GM21717 (cell line): Measurements from ENCODE around the gene ALOXE3.
"Not testable (repeated sequence)": the region's sequence is repeated elsewhere in the genome, so short reads cannot be mapped to it uniquely, and the experiment has no call there.

Source experiments
- ATAC-seq: cut with Tn5 transposase; IDR thresholded peaks from one replicate; pipeline ENCODE4 v1.9.1; 2021; ENCODE audit warnings: mild to moderate bottlenecking, moderate library complexity; ENCODE audit not compliant: unreplicated experiment

ALOXE3 gene

DNA sequence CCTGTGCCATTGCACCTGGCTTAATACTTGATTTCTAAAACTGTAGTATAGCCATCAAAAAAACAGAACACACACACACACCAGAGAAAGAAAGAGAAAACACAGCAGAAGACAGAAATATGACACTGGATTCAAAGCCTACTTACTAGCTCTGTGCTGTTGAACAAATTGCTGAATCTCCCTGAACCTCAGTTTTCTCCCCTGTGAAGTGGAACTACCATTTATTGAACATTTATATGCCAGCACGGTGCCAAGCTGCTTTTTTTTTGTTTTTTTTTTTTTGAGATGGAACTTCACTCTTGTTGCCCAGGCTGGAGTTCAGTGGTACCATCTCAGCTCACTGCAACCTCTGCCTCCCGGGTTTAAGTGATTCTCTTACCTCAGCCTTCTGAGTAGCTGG, 17.6 kb downstream of the ALOXE3 start:
- no peak for ATAC-seq

DNA sequence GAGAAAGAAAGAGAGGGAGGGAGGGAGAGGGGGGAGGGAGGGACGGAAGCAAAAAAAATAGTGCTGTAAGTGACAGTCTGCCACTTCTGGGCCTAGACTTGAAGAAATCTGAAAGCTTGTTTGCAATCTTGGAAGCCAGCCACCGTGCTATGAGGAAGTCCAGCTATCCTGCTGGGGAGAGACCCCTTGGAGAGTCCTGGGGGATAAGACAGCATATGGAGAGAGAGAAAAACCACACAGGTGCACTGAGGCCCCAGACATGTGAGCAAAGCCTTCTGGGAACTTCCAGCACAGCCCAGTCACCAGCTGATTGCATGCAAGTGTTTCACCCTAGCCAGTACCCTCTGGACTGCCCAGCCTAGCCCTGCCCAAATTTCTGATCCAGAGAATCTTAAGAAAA, 18.2 kb downstream of the ALOXE3 start:
- ATAC-seq: no peak

DNA sequence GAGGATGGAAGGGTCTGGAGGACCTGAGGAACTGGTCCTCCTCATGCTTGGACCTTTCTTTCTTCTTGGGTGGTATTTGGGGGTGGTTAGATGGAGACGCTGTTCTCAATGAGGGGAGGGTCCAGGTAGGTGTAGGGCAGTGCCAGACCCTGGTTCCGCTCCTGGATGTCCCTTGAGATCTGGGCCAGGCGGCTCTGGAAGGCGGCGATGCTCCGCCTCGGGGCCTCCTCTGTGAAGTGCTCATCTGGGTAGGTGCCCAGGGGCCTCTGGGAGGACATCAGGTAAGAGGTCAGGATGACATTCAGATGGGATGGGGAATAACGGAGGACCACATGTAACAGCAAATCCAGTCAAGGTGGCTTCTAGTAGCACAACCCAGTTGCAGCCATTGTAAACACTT, 21.8 kb downstream of the ALOXE3 start:
- no peak for ATAC-seq

DNA sequence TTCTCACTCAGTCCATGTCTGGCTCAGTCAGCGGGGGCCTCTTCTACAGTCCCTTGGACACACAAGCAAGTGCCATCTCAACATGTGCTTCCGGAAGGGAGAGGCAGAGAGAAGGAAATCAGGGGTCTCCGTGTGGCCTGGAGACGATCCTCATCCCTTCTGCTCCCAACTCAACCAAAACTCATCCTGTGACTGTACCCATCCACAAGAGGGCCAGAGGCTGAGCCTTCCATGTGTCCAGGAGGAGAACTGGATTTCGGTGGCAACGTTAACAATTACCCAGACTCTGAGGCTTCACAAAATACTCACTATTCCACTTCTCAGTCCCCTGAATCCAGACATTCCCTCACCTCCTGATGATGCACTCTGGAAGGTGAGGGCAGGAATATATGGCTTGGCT, 23.0 kb downstream of the ALOXE3 start:
- ATAC-seq: no peak

DNA sequence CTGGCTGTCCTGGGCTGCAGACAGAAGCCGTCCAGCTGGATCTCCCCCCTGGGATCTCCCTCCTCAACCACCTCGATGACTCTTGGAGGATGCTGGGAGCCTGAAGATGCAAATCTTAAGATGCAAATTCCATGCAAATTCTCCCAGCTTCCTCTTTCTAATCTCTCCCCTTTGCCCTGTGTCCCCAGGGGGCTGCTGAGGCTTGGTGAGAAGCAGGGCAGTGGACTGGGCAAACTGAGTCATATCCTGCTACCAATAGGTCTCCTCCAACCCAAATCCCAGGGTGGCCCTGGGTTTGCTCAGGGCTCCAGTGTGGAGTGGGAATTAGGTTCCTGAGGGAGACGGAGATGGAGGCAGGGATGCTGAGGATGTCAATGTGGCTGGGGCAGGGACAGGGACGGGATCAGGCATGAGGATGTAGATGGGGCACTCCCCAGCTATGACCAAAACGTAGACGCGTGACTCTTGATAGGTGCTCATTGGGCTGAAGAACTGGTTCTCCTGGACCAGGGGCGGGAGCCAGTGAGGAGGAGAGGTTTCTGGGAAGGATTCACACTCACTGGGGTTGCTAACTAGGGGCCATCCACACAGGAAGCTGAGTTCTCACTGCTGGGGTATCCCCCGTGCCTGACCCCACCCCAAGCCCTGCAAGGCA, 27.2 kb downstream of the ALOXE3 start:
- ATAC-seq: no peak

DNA sequence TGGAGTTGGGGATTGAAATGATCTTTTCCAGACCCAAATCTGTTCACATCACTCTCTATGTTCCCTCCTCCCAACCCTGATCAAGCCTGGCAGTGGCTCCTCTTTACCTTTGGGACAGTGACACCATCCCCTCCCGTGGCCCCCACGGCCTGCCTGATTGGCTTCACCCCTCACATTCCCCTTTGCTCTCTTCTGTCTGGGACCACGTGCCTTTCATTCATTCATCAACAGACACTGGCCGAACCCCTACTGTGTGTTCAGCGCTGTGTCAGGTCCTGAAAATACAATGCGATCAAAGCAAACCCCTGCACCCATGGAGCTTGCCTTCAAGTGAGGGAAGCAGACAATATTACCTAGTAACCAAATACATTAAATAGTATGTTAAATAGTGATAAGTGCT, 28.6 kb downstream of the ALOXE3 start:
- no peak for ATAC-seq

DNA sequence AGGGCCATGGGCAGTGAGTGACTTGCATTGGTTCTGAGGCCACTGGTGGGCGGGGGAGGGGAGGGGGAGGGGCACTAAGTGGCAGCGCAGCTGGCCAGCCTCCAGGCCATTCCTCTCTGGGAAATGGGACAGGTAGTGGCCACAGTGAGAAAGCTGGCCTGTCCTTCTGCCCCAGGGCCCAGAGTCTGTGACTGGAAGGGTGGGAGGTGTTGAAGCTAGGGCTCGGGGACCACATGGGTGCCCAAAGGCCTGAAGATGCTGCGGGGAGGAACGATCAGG, 30.4 kb downstream of the ALOXE3 start:
- no peak for ATAC-seq

DNA sequence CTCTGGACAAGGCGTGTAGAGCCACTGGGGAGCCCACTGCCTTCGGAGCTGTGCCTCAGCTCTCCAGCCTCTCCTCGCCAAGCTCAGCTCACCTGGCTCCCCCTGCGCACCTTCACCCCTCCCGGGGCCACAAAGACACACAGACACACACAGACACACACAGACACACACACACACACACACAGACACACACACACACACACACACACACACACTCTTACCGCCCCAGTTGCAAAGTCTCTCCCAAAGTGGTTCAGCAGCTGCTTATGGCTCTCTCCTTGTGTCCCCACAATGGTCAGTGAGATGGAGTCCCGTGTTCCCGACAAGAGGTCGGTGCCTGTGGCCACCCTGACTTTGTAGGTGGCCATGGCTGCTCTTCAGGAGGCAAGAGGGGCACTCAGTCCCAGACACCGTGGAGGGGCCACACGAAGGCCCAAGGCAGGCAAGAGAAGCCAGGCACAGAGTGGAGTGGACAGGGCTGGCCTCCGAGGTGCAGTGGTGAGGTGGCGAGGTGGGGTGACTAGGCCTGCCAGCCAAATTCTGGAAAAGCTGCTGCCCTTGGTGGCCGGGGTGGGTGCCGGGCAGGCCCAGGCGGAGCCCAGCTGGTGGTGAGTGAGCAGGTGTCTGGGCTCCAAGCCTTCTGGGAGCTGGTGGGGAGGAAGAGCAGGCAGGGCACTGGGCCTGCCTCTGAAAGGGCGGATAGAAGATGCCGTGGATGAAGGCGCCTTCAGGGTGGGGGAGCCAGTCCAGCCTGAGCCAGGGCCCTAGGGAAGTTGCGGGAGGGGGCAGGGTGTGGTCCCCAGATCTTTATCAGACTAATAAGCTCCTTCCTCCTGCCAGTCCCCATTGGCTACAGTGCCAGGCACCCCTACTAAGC, 31.0 kb downstream of the ALOXE3 start, which contains the start of gene ALOX12B:
ALOX12B (minus strand) TSS at position 642 of the 877 bp plus-strand sequence; CDS start at position 368, 274 bp downstream.
- ATAC-seq: no peak

DNA sequence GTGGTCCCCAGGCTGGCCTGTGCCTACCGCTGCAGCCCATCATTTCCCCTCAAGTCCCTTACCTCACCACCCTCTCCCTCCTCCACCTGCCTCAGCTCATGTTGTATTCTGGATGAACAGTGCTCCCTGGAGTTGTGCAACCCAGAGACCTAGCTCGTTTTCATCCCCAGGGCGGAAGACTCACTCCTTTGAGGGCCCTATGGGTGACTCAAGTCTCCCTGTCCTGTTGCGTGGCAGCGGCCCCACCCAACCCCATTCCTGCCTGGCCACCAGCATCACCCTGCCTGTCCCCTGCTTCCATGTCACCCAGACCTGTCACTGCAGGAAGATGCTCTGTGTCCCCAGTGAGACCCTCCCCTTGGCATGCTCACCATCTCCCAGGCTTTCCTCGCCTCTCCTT, 34.1 kb downstream of the ALOXE3 start:
- no peak for ATAC-seq

DNA sequence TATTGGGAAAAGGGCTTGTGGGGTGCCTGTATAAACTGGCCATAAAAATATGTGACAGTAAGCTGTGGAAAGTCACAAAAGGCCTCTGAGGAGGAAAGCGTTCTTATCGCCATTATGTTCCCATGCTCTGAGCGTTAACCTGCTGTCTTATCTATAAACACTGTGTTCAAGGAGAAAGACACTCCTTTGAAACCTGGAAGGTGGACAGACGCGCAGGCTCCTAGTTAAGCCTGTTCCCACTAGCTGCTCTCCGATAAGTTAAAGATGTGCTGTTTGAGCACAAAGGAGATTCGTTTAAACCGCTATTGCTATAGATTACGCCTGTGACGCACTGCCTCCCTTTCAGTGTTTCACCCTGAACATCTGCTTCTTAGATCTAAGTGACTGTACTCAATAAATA, 36.0 kb downstream of the ALOXE3 start:
- ATAC-seq: no peak

DNA sequence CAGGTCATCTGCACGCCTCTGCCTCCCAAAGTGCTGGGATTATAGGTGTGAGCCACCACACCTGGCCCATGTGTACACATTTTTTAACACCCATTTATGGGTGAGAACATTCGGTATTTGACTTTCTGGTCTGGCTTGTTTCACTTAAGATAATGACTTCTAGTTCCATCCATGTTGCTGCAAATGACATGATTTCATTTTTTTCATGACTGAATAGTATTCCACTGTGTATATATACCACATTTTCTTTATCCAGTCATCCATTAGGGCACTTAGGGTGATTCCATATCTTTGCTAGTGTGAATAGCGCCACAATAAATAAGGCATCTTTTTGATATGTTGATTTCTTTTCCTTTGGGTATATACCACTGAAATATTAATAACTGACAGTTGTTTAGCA, 36.4 kb downstream of the ALOXE3 start:
- no peak for ATAC-seq

DNA sequence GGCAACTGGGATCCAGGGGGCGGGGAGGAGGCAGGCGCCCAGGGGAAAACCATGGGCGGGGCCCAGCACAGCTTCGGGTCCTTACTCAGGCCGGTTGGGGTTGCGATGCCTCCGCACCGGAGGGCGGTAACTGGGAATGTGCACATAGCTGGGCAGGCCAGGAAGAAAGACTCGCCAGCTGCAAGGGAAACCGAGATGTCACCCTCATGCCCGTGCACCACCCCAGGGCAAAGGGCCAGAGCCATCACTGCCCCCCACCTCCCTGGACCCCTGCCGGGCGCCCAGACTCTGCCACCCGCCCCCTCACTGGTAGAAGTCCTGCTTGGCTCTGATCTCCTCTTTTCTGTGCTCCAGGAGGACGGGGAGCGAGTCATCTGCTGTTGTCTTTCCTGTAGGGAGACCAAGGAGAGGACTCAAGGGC, 37.5 kb downstream of the ALOXE3 start:
- ATAC-seq: no peak

DNA sequence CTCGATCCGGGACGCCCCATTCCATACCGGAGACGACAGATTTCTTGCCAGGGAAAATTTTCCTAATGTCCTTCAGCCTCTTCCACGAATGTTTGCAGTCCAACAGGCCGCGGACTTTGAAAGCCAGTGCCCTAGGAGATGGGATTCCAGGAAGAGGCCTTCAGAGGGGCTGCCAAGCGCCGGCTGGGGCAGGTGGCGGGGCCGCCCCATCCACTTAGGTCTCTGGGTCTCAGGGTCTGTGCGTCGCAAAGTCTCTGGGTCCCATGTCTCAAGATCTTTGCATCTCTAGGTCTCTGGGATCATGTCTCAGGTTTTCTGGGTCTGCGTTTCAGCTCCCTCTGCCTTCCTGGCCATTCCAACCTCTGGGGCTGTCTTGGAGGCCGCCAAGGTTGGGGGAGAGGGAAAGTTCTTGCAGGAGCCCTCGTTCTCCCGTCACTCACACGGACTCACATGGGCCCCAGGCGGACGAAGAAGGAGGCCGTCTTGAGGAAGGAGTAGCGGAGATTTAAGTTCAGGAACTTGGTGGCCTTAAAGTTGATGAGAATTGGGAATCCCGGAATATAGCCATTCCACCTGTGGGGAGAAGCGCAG, 38.0 kb downstream of the ALOXE3 start:
- no peak for ATAC-seq

DNA sequence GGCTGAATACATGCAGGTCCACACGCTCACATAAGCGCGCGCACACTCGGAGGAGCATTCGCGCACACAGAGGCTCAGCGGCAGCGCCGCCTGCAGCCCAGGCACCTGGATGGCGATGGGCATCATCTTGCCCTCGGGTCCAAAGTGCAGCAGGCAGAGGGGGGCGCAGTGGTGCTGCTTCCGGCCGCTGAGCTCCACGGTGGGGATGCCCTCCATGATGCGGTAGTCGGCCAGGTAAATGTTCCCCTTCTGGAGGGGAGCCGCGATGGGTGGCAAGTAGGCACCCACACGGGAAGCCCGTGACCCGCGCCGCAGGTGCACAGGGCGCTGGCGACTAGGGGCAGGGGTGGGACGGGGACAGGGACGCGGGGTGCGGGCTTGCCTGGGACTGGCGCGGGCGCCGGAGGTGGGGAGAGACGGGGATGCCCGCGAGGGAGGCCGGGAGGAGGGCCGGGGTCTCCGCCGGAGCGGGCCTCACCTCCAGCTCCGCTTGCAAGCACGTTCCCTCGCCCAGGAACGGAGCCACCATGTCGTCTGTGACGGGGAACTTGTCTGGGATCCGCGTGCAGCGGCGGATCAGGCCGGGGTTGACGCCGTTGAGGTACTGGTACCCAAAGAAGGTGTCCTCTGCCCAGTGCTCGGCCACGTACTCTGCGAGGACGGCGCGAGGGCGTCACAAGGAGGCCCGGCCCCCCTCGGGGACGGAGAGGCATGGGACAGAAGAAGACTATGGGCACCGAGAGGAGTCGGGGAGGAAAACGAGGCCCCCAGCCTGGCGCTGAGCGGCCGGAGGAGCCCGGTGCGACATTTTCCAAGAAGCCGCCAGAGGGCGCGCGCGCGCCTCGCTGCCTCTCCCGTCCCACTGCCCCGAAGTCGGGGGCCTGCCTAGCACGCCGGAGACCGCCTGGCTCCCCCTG, 38.8 kb downstream of the ALOXE3 start:
- ATAC-seq: peak; percentile 58

DNA sequence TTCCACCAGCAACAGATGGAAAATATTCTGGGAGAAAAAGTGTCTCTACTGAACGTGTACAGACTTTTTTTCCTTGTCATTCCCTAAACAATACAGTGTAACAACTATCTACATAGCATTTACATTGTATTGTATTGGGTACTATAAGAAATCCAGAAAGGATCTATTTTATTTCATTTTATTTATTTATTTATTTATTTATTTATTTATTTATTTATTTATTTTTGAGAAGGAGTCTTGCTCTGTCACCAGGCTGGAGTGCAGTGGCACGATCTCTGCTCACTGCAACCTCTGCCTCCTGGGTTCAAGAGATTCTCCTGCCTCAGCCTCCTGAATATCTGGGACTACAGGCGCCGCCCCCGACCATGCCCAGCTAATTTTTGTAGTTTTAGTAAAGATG, 40.4 kb downstream of the ALOXE3 start:
- ATAC-seq: not testable (repeated sequence)

DNA sequence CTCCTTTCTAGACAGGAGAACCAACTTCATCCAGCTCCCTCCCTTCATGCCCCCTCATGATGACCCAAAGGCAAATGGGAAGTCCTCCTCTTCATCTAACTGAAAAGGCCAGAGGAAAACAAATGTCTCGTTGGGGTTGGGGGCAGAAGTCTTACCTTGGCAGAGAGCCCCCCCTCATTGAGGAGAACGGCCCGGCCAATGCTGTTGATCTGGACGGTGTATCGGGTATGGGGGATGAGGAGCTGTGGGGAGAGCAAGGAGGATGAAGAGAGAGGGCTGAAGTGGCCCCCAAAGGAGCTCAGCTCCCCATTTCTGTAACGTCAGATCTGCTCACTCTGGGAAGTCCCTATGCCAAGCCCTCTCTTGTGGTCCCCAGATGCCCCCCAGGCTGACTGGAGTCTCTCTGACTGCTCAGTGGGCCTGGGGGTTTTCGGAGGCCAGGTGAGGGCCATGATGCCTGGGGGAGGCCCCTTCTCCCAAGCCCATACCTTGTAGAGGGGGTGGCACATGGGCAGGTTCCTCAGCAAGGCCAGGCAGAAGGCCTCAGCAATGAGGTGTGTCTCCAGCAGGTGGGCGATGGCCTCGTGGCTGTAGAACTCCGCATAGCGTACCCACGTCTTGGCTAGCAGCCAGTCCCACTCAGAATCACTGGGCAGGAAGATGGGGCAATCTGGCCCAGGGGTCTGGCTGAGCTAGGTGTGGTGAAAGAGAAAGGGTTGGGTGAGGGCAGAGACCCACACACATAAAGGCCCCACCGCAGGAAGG, 41.6 kb downstream of the ALOXE3 start:
- no peak for ATAC-seq

DNA sequence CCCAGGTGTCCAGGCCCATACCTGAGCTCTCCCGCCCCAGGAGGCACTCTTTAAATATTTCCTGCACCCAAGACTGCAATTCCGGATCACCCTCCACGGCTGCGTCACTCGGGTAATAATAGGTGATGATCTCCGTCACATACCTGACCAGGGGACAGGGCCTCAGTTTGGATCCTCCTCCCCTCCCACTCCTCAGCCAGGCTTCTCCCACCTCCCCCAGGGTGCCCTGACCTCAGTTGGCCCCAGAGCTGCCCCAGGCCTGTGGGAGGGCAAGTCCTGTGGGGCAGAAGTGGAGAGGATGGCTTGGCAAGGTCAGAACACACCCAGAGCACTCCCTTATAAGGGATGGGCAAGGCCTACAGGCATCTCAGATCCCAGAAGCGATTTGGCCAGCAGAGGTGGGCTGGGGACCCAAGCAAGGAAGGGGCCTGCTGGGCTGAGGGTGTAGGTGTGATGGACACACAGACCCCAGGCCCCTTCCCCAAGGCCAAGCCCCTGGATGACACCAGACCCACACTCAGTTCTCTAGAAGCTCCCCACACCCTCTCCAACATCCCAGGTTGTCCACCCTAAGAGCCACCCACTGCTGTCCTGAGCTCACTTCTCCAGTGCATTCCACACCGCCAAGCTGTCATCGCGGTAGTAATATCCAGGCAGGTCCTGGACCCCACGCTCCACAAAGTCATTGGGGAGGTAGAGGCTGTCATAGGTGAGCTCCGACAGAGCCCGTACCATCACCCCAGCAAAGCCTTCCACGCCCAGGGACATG, 42.6 kb downstream of the ALOXE3 start:
- ATAC-seq: no peak

DNA sequence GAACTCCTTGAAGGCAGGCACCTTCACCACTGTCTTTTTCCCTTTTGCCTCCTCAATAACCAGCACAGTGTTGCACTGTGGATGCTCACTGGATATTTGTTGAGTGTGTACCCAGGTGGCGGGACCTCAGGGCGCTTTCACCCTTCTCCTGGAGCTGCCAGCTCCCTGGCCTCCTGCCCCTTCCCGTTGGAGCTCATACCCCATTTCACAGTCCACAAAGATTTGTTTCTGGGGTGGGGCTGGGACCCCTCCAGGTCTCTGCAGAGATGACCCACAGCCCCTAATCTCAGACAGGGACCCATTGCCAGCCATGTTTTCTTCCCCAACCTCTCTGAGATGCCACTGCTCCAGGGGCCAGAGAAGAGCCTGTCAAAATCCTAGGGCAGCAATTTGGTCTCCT, 43.2 kb downstream of the ALOXE3 start:
- ATAC-seq: no peak

DNA sequence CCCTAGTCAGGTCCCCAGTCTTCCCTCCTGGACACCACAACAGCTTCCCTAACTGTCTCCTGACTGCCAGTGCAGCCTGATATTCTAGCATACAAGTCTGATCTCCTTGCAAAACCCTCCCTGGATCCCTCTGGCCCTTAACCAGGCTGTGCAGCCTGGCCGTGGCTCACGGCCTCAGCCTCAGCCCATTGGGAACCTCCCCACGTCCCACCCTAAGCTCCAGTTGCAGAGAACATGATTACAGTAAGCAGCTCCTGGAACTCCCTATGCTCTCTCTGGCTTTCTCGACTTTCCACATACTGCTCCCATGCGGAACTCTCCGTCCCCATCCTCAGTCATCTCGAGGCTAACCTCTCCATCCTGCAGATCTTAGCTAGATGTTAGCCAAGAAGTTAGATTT, 43.8 kb downstream of the ALOXE3 start:
- ATAC-seq: no peak
